A673 (cell line): ENCODE results near the gene IL18R1. TPM values are rescaled to one million over a fixed set of nuclear protein-coding genes. Genes with fewer than 3 reads are reported as not detected.

ENCODE experiments used
- BruUV-seq: library from RNA; stranded (reverse); fragments of 400-500 nt; replicated peaks from 2 replicates; lab custom pipeline; 2021; lab: Mats Ljungman, UMichigan
- CTCF ChIA-PET: fragments of 300-600 bp; sonication (Branson Sonifier 250); formaldehyde crosslinking; loops from one replicate; lab custom pipeline; 2022; ENCODE audit warnings: antibody characterized with exemption; lab: Charles Lee
- POLR2A ChIA-PET: fragments of 300-600 bp; sonication (Branson Sonifier 250); formaldehyde crosslinking; loops from one replicate; lab custom pipeline; 2022; ENCODE audit warnings: antibody characterized with exemption; ENCODE audit not compliant: low non-redundant PET; lab: Charles Lee
- DNase-seq: peaks from one replicate; pipeline ENCODE4 v3.0.0-alpha.2; 2015; ENCODE audit warnings: low spot score
- H3K27ac ChIP-seq: fragments of 200-600 bp; sonication (generic); 2 replicates; pipeline ENCODE4 v1.5.1; 2016; ENCODE audit warnings: mixed run types, low read depth, mild to moderate bottlenecking, mixed read lengths, antibody characterized with exemption, low read length; ENCODE audit not compliant: poor library complexity, severe bottlenecking
- H3K27me3 ChIP-seq: fragments of 200-600 bp; sonication (generic); replicated peaks from 2 replicates; pipeline ENCODE4 v1.6.1; 2017; ENCODE audit warnings: mixed run types, low read depth, mild to moderate bottlenecking, mixed read lengths, antibody characterized with exemption, low read length; ENCODE audit not compliant: insufficient read depth, poor library complexity
- H3K36me3 ChIP-seq: fragments of 200-600 bp; sonication (generic); 2 replicates; pipeline ENCODE4 v1.6.1; 2016; ENCODE audit warnings: mixed run types, mild to moderate bottlenecking, mixed read lengths, antibody characterized with exemption, low read length; ENCODE audit not compliant: insufficient read depth, poor library complexity, severe bottlenecking
- H3K4me1 ChIP-seq: fragments of 200-600 bp; sonication (generic); 2 replicates; pipeline ENCODE4 v1.6.1; 2017; ENCODE audit warnings: mixed run types, mild to moderate bottlenecking, mixed read lengths, antibody characterized with exemption, low read length; ENCODE audit not compliant: insufficient read depth, poor library complexity, severe bottlenecking
- H3K4me3 ChIP-seq: fragments of 200-600 bp; sonication (generic); 2 replicates; pipeline ENCODE4 v1.5.1; 2016; ENCODE audit warnings: low read depth, mixed run types, mild to moderate bottlenecking, mixed read lengths, low read length; ENCODE audit not compliant: poor library complexity, severe bottlenecking
- H3K9me3 ChIP-seq: fragments of 200-600 bp; sonication (generic); 2 replicates; pipeline ENCODE4 v1.6.1; 2016; ENCODE audit warnings: mixed run types, low read depth, mild to moderate bottlenecking, mixed read lengths, antibody characterized with exemption, low read length; ENCODE audit not compliant: poor library complexity, severe bottlenecking
- EZH2 ChIP-seq: fragments of 200-600 bp; sonication (generic); IDR thresholded peaks from 2 replicates; pipeline ENCODE4 v1.6.1; 2017; ENCODE audit warnings: borderline replicate concordance, low read depth, mild to moderate bottlenecking, mixed read lengths, antibody characterized with exemption, low read length; ENCODE audit not compliant: poor library complexity, severe bottlenecking
- intact Hi-C: fragments of 100-400 bp; cut with micrococcal nuclease; formaldehyde crosslinking; loops from one replicate; pipeline ENCODE4 v1.10.0; 2022; ENCODE audit not compliant: unreplicated experiment
- total RNA-seq: library from RNA; stranded (reverse); gene quantifications from 2 replicates; pipeline ENCODE4 v1.2.3, GENCODE V29; 2021
- TF ChIP-seq, protein P1 (sequence below): fragments of 300-800, 200-600 bp; sonication (generic); conservative IDR thresholded peaks from 2 replicates; pipeline ENCODE4 v1.5.1; 2017; ENCODE audit warnings: low read depth, mild to moderate bottlenecking, antibody characterized with exemption, low read length, moderate library complexity, mixed read lengths

IL18R1 gene
- total RNA-seq, 1 experiment from 2014 or later: not detected

DNA sequence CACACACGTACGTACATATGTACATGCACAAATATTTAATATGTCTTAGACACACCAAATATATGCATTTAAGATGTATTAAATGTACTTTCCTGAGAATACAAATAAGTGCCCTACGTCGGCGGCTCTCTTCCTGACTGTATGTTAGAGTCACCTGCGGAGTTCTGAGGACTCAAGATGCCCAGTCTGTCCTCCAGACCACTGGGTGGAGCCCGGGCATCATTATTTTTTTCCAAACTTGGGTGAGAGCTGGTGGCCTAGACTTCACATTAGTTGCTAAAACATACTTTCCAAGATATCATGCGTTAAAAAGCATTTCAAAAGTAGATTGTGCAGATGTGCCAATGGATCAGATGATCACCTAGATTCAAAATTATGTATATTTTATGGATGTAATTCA is 2.9 kb downstream of the IL18R1 start:
- ChIA-PET CTCF (no interaction called here), POLR2A (no interaction called here)
- Histone ChIP-seq H3K4me3 (no peak overlapping the region), H3K27ac (no peak overlapping the region), H3K27me3 (peaks cover 37% of the 10 kb centered on the region), H3K9me3 (no peaks in the 10 kb centered on the region), H3K4me1 (no peaks in the 10 kb centered on the region), H3K36me3 (no peaks in the 10 kb centered on the region)
- TF ChIP-seq, protein P1, sequence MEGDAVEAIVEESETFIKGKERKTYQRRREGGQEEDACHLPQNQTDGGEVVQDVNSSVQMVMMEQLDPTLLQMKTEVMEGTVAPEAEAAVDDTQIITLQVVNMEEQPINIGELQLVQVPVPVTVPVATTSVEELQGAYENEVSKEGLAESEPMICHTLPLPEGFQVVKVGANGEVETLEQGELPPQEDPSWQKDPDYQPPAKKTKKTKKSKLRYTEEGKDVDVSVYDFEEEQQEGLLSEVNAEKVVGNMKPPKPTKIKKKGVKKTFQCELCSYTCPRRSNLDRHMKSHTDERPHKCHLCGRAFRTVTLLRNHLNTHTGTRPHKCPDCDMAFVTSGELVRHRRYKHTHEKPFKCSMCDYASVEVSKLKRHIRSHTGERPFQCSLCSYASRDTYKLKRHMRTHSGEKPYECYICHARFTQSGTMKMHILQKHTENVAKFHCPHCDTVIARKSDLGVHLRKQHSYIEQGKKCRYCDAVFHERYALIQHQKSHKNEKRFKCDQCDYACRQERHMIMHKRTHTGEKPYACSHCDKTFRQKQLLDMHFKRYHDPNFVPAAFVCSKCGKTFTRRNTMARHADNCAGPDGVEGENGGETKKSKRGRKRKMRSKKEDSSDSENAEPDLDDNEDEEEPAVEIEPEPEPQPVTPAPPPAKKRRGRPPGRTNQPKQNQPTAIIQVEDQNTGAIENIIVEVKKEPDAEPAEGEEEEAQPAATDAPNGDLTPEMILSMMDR: no peak
- no peak for DNase-seq
- BruUV-seq: no TSS peak
- intact Hi-C loops: loop anchor here (10.0 kb wide), 1 partner anchor 334 kb away; no protein-coding TSS in a partner anchor

DNA sequence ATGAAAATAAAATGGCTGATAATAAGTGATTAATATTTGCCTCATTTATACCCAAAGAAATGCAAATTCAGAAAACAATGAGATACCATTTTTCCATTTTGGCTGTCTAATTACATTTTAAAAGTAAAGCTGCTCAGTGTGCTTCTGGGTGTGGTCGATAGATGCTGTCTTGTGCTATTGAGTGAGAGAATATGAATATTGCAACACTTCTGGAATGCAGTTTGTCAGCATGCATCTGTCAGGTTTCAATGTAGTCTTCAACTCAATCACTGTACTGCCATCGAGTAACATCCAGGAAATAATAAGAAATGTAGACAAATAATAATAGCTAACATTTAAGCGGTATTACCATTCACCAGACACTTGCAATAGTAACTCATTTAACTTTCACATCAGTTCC is 3.9 kb downstream of the IL18R1 start:
- H3K9me3 ChIP-seq: no peaks in the 10 kb centered on the region
- no peak overlapping the region for H3K27ac ChIP-seq
- H3K36me3 ChIP-seq: no peaks in the 10 kb centered on the region
- peaks cover 34% of the 10 kb centered on the region for H3K27me3 ChIP-seq
- TF ChIP-seq, protein P1: no peak
- no peak for TF ChIP-seq EZH2
- H3K4me3 ChIP-seq: no peak overlapping the region
- no TSS peak for BruUV-seq
- CTCF ChIA-PET: no interaction called here
- intact Hi-C loops: loop anchor here (10.0 kb wide), 1 partner anchor 335 kb away; no protein-coding TSS in a partner anchor
- no peak for DNase-seq
- POLR2A ChIA-PET: no interaction called here
- H3K4me1 ChIP-seq: no peaks in the 10 kb centered on the region

DNA sequence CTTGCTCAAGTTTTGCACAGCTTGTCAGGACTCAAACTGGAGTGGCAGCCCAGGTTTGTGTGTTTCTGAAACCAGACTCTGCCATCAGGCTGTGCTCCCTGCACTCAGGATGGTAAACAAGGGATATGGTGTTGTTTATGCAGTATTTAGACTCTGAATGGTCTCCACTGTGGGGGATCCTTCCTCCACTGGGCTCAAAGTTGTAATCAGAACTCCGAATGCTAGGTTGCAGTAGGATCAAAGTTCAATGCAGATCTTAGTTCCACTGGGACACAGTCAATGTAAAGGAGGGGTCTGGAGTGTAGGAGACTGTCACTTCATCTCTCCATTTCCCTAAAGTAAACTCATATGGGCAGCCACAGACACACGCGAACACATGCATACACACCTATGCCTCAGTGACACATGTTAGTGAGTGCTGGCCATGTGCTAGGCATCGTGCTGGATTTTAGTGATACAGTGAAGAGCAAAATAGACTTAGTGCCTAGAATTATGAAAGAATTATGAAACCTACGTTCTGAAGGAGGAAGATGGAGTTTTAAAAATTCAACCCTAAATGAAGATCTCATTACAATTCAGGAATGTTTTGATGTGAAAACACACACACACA is 6.1 kb downstream of the IL18R1 start:
- CTCF ChIA-PET: no interaction called here
- no TSS peak for BruUV-seq
- Histone ChIP-seq H3K27ac (no peak overlapping the region), H3K4me1 (no peaks in the 10 kb centered on the region), H3K27me3 (peaks cover 12% of the 10 kb centered on the region), H3K4me3 (no peak overlapping the region), H3K36me3 (no peaks in the 10 kb centered on the region), H3K9me3 (peaks cover 9% of the 10 kb centered on the region)
- POLR2A ChIA-PET: no interaction called here
- DNase-seq: no peak
- intact Hi-C loops: no loop called here
- TF ChIP-seq, protein P1: no peak
- no peak for TF ChIP-seq EZH2
